Hepatocyte (in vitro differentiated cells): ENCODE results near the gene TMEM273. TPM values are rescaled to one million over a fixed set of nuclear protein-coding genes. Genes with fewer than 3 reads are reported as not detected.

ENCODE experiments used
- DNase-seq: peaks from one replicate; pipeline ENCODE4 v3.0.0-alpha.2; 2016; ENCODE audit warnings: low spot score
- H2AFZ ChIP-seq: fragments of 200-600 bp; sonication (generic); 2 replicates; pipeline ENCODE4 v1.6.0; 2016; ENCODE audit warnings: antibody characterized with exemption, mild to moderate bottlenecking
- H3K27ac ChIP-seq: fragments of 200-600 bp; sonication (generic); 2 replicates; pipeline ENCODE4 v1.5.1; 2016; ENCODE audit warnings: mild to moderate bottlenecking
- H3K27me3 ChIP-seq: fragments of 200-600 bp; sonication (generic); 2 replicates; pipeline ENCODE4 v1.6.1; 2016
- H3K36me3 ChIP-seq: fragments of 200-600 bp; sonication (generic); replicated peaks from 2 replicates; pipeline ENCODE4 v1.5.1; 2016; ENCODE audit warnings: low read depth; ENCODE audit not compliant: insufficient read depth
- H3K4me1 ChIP-seq: fragments of 200-600 bp; sonication (generic); 2 replicates; pipeline ENCODE4 v1.5.1; 2016; ENCODE audit warnings: mild to moderate bottlenecking, moderate library complexity; ENCODE audit not compliant: insufficient read depth
- H3K4me2 ChIP-seq: fragments of 200-600 bp; sonication (generic); 2 replicates; pipeline ENCODE4 v1.6.0; 2016
- H3K4me3 ChIP-seq: fragments of 200-600 bp; sonication (generic); 2 replicates; pipeline ENCODE4 v1.5.1; 2016; ENCODE audit warnings: mild to moderate bottlenecking
- H3K79me2 ChIP-seq: fragments of 200-600 bp; sonication (generic); 2 replicates; pipeline ENCODE4 v1.6.0; 2017; ENCODE audit warnings: mild to moderate bottlenecking
- H3K9me2 ChIP-seq: fragments of 200-600 bp; sonication (generic); replicated peaks from 2 replicates; pipeline ENCODE4 v1.6.0; 2017; ENCODE audit warnings: mild to moderate bottlenecking; ENCODE audit not compliant: insufficient read depth
- H3K9me3 ChIP-seq: fragments of 200-600 bp; sonication (generic); 2 replicates; pipeline ENCODE4 v1.5.1; 2016; ENCODE audit warnings: low read depth, mild to moderate bottlenecking
- H4K20me1 ChIP-seq: fragments of 200-600 bp; sonication (generic); 2 replicates; pipeline ENCODE4 v1.6.0; 2016; ENCODE audit warnings: mild to moderate bottlenecking; ENCODE audit not compliant: insufficient read depth, poor library complexity, severe bottlenecking
- EZH2 ChIP-seq: fragments of 200-600 bp; sonication (generic); IDR thresholded peaks from 2 replicates; pipeline ENCODE4 v1.6.1; 2016; ENCODE audit warnings: antibody characterized with exemption, mild to moderate bottlenecking, borderline replicate concordance
- EZH2phosphoT487 ChIP-seq: fragments of 200-600 bp; sonication (generic); IDR thresholded peaks from one replicate; pipeline ENCODE4 v1.6.1; 2018; ENCODE audit warnings: antibody characterized with exemption, mild to moderate bottlenecking, low read depth, moderate library complexity; ENCODE audit not compliant: unreplicated experiment, severe bottlenecking
- WGBS: methylation state at CpG from one replicate; pipeline ENCODE4 v1.1.6; 2016; ENCODE audit warnings: low lambda C conversion rate; ENCODE audit errors: missing lambda C conversion rate; 5-methylcytosine and 5-hydroxymethylcytosine counted together
- polyA plus RNA-seq: library from polyadenylated mRNA; unstranded; fragments of >200 nt; fragmentation: Nextera tagmentation; extraction: Ambion mirVana; gene quantifications from 2 replicates; pipeline ENCODE4 v1.2.1, GENCODE V29; 2016
- total RNA-seq: library from RNA; depleted of rRNA; stranded (reverse); fragments of >200 nt; gene quantifications from 2 replicates; pipeline ENCODE4 v1.2.3, GENCODE V29; 2014
- TF ChIP-seq, protein P1 (sequence below): fragments of 200-600 bp; sonication (generic); IDR thresholded peaks from 2 replicates; pipeline ENCODE4 v1.5.1; 2016; ENCODE audit warnings: antibody characterized with exemption, mild to moderate bottlenecking; ENCODE audit not compliant: poor library complexity

The TMEM273 gene
- total and polyA plus RNA-seq, 2 experiments from 2014 or later = 0.27 TPM; not detected in 1

DNA sequence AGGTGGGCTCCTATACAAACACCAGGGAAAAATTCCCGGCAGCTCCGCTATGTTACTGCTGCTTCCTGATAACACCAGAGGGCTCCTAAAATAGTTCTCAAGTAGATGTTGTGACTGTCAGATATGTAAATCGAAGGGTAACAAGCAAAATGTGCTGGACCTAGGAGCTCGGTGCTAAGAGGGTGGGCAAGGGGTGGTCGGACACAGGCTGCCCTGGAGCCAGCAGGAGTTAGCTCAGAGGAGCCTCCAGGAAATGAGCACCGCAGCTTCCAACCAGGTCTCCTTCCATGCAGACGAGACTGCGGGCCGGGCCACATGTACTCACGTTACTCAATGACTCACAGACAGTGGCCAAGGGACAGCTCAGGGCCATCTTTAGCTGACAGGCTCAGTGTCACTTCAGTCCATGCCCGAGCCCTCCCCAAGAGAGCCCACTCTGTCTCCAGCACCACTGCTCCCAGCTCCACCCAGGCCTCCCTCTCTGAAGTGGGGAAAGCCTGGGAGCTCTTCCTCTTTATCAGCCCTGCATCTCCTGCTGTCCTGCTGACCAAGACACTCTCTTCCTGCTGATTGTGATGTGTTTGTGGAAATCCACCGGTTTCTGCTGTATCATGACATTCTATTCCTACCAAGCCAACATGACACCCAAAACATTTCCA lies 37.2 kb upstream of the TMEM273 start:
- no peak overlapping the region for H2AFZ ChIP-seq
- no peaks in the 10 kb centered on the region for H3K9me2 ChIP-seq
- no peak overlapping the region for H3K4me3 ChIP-seq
- H3K79me2 ChIP-seq = no peaks in the 10 kb centered on the region
- no peak overlapping the region for H3K27ac ChIP-seq
- H3K27me3 ChIP-seq = no peaks in the 10 kb centered on the region
- H4K20me1 ChIP-seq = no peaks in the 10 kb centered on the region
- TF ChIP-seq EZH2phosphoT487 = no peak
- TF ChIP-seq, protein P1, sequence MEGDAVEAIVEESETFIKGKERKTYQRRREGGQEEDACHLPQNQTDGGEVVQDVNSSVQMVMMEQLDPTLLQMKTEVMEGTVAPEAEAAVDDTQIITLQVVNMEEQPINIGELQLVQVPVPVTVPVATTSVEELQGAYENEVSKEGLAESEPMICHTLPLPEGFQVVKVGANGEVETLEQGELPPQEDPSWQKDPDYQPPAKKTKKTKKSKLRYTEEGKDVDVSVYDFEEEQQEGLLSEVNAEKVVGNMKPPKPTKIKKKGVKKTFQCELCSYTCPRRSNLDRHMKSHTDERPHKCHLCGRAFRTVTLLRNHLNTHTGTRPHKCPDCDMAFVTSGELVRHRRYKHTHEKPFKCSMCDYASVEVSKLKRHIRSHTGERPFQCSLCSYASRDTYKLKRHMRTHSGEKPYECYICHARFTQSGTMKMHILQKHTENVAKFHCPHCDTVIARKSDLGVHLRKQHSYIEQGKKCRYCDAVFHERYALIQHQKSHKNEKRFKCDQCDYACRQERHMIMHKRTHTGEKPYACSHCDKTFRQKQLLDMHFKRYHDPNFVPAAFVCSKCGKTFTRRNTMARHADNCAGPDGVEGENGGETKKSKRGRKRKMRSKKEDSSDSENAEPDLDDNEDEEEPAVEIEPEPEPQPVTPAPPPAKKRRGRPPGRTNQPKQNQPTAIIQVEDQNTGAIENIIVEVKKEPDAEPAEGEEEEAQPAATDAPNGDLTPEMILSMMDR = no peak
- TF ChIP-seq EZH2 = no peak
- H3K36me3 ChIP-seq = no peaks in the 10 kb centered on the region
- 76% methylated on average over 12 of the region's 12 CpGs for WGBS
- H3K4me1 ChIP-seq = no peaks in the 10 kb centered on the region
- no peak overlapping the region for H3K4me2 ChIP-seq
- H3K9me3 ChIP-seq = no peaks in the 10 kb centered on the region
- DNase-seq = no peak

DNA sequence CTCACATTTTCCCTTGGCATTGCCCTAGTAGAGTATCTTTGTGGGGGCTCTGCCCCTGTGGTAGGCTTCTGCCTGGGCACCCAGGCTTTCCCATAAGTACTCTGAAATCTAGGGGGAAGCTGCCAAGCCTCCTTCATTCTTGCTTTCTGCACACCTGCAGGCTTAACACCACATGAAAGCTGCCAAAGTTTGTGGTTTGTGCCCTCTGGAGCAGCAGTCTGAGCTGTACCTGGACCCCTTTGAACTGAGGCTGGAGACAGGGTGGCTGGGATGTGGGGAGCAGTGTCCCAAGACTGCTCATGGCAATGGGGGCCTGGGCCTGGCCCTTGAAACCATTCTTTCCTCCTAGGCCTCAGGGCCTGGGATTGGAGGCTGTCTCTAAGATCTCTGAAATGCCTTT lies 35.0 kb upstream of the TMEM273 start:
- H4K20me1 ChIP-seq = no peaks in the 10 kb centered on the region
- H3K9me2 ChIP-seq = no peaks in the 10 kb centered on the region
- no peak overlapping the region for H3K4me3 ChIP-seq
- TF ChIP-seq EZH2phosphoT487 = no peak
- no peaks in the 10 kb centered on the region for H3K4me1 ChIP-seq
- H3K4me2 ChIP-seq = no peak overlapping the region
- no peak overlapping the region for H2AFZ ChIP-seq
- H3K27ac ChIP-seq = no peak overlapping the region
- H3K27me3 ChIP-seq = no peaks in the 10 kb centered on the region
- H3K9me3 ChIP-seq = no peaks in the 10 kb centered on the region
- H3K36me3 ChIP-seq = no peaks in the 10 kb centered on the region
- DNase-seq = no peak
- no peaks in the 10 kb centered on the region for H3K79me2 ChIP-seq

DNA sequence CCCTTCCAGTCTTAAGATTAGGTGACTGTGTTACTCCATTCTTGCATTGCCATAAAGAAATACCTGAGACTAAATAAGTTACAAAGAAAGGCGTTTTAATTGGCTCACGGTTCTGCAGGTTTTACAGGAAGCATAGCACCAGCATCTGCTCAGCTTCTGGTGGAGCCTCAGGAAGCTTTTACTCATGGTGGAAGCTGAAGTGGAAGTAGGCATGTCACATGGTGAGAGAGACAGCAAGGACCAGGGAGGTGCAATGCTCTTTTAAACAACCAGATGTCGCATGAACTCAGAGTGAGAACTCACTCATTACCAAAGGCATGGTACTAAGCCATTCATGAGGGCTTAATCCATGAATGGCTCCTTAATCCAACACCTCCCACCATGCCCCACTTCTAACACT lies 34.0 kb upstream of the TMEM273 start:
- H3K27me3 ChIP-seq = peaks cover 8% of the 10 kb centered on the region
- H3K4me1 ChIP-seq = no peaks in the 10 kb centered on the region
- no peaks in the 10 kb centered on the region for H3K9me2 ChIP-seq
- no peak for DNase-seq
- H3K4me3 ChIP-seq = no peak overlapping the region
- no peaks in the 10 kb centered on the region for H3K36me3 ChIP-seq
- H2AFZ ChIP-seq = no peak overlapping the region
- H3K27ac ChIP-seq = no peak overlapping the region
- H3K9me3 ChIP-seq = no peaks in the 10 kb centered on the region
- WGBS = 93% methylated on average over 3 of the region's 3 CpGs
- H3K4me2 ChIP-seq = no peak overlapping the region
- TF ChIP-seq, protein P1 = no peak
- no peak for TF ChIP-seq EZH2
- no peak for TF ChIP-seq EZH2phosphoT487
- H3K79me2 ChIP-seq = no peaks in the 10 kb centered on the region
- H4K20me1 ChIP-seq = no peaks in the 10 kb centered on the region

DNA sequence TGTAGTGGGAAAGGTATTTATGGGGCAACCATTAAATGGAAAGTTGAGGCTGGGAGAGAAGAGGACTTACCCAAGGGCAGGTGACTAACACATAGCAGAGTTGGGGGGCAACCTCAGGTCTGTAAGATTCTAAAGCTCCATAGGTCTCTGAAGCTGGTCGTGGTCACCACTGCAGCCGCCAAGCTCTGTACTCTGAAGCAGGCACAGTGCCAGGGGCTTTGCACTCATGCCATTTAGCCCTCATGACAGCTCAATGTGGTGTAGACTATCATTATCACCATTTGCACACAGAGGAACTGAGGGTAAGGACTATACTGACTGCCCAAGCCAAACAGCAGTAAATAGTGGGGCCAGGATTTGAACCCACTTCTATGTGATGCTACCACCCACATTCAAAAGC lies 32.5 kb upstream of the TMEM273 start:
- no peaks in the 10 kb centered on the region for H3K79me2 ChIP-seq
- TF ChIP-seq, protein P1 = no peak
- TF ChIP-seq EZH2phosphoT487 = no peak
- TF ChIP-seq EZH2 = no peak
- no peaks in the 10 kb centered on the region for H3K36me3 ChIP-seq
- no peak overlapping the region for H3K27ac ChIP-seq
- H3K4me3 ChIP-seq = no peak overlapping the region
- H2AFZ ChIP-seq = no peak overlapping the region
- H3K27me3 ChIP-seq = peaks cover 8% of the 10 kb centered on the region
- no peak for DNase-seq
- no peaks in the 10 kb centered on the region for H3K9me3 ChIP-seq
- 46% methylated on average over 2 of the region's 2 CpGs for WGBS
- no peaks in the 10 kb centered on the region for H4K20me1 ChIP-seq
- H3K4me1 ChIP-seq = no peaks in the 10 kb centered on the region
- no peak overlapping the region for H3K4me2 ChIP-seq
- H3K9me2 ChIP-seq = no peaks in the 10 kb centered on the region
